HEK293 (cell line): ENCODE data around the gene TCN1.

Experiments
- KLF7 ChIP-seq: fragments of 450-650 bp; formaldehyde crosslinking; IDR thresholded peaks from 2 replicates; pipeline ENCODE4 v1.5.1; 2016; ENCODE audit warnings: missing biosample characterization, missing genetic modification characterization, borderline replicate concordance
- KLF9 ChIP-seq: fragments of 450-650 bp; formaldehyde crosslinking; IDR thresholded peaks from 2 replicates; pipeline ENCODE4 v1.5.1; 2016; ENCODE audit warnings: missing biosample characterization, missing genetic modification characterization, low read depth
- RBAK ChIP-seq: fragments of 450-650 bp; formaldehyde crosslinking; IDR thresholded peaks from 2 replicates; pipeline ENCODE4 v1.5.1; 2016; ENCODE audit warnings: missing biosample characterization, missing genetic modification characterization
- REPIN1 ChIP-seq: fragments of 450-650 bp; formaldehyde crosslinking; IDR thresholded peaks from 2 replicates; pipeline ENCODE4 v1.5.1; 2017; ENCODE audit warnings: missing biosample characterization, missing genetic modification characterization, low read depth
- ZBTB8A ChIP-seq: fragments of 450-650 bp; formaldehyde crosslinking; IDR thresholded peaks from 2 replicates; pipeline ENCODE4 v1.5.1; 2016; ENCODE audit warnings: missing biosample characterization, missing genetic modification characterization
- ZFP69B ChIP-seq: fragments of 450-650 bp; formaldehyde crosslinking; IDR thresholded peaks from 2 replicates; pipeline ENCODE4 v1.5.1; 2016; ENCODE audit warnings: missing biosample characterization, missing genetic modification characterization
- ZNF121 ChIP-seq: fragments of 450-650 bp; formaldehyde crosslinking; IDR thresholded peaks from 2 replicates; pipeline ENCODE4 v1.5.1; 2016; ENCODE audit warnings: missing biosample characterization, missing genetic modification characterization
- ZNF16 ChIP-seq: fragments of 450-650 bp; formaldehyde crosslinking; IDR thresholded peaks from 2 replicates; pipeline ENCODE4 v1.5.1; 2016; ENCODE audit warnings: low read depth, missing biosample characterization, missing genetic modification characterization
- ZNF558 ChIP-seq: fragments of 450-650 bp; formaldehyde crosslinking; IDR thresholded peaks from 2 replicates; pipeline ENCODE4 v1.5.1; 2016; ENCODE audit warnings: missing biosample characterization, missing genetic modification characterization
- ZNF585B ChIP-seq: fragments of 450-650 bp; formaldehyde crosslinking; IDR thresholded peaks from 2 replicates; pipeline ENCODE4 v1.5.1; 2016; ENCODE audit warnings: missing biosample characterization, missing genetic modification characterization
- ZNF610 ChIP-seq: fragments of 450-650 bp; formaldehyde crosslinking; IDR thresholded peaks from 2 replicates; pipeline ENCODE4 v1.5.1; 2016; ENCODE audit warnings: missing biosample characterization, missing genetic modification characterization, borderline replicate concordance
- TF ChIP-seq, protein P1 (sequence below): fragments of 450-650 bp; formaldehyde crosslinking; IDR thresholded peaks from 2 replicates; pipeline ENCODE4 v1.5.1; 2016; ENCODE audit warnings: missing biosample characterization, missing genetic modification characterization
- TF ChIP-seq, protein P2 (sequence below): fragments of 450-650 bp; formaldehyde crosslinking; IDR thresholded peaks from 2 replicates; pipeline ENCODE4 v1.5.1; 2017; ENCODE audit warnings: missing biosample characterization, missing genetic modification characterization

DNA sequence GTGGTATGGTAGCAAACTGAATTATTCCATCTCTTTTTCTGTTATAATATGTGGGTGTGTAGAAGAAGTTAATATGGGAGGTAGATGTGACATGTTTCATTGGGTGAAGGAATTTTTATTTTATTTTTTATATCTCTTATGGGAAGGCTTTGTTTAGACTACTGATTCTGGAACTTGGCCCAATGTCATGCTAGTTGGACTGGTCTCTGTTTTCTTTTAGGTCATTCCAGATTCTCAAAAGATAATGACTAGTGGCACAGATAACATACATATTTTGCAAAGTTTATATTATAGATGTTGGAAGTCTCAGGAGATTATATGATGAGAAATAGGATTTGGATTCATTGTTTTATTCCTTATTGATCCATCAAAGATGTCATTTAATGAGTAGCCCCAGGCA lies 11.0 kb upstream of the TCN1 start:
- TF ChIP-seq REPIN1 (tag by site-specific recombination) (no peak), ZFP69B (tag by site-specific recombination) (no peak), ZNF585B (tag by site-specific recombination) (no peak), ZNF16 (tag by site-specific recombination) (no peak), ZNF121 (tag by site-specific recombination) (no peak), KLF7 (tag by site-specific recombination) (no peak), ZNF558 (no peak), ZNF610 (tag by site-specific recombination) (no peak), RBAK (tag by site-specific recombination) (no peak), KLF9 (no peak), ZBTB8A (no peak)
- TF ChIP-seq, protein P1, sequence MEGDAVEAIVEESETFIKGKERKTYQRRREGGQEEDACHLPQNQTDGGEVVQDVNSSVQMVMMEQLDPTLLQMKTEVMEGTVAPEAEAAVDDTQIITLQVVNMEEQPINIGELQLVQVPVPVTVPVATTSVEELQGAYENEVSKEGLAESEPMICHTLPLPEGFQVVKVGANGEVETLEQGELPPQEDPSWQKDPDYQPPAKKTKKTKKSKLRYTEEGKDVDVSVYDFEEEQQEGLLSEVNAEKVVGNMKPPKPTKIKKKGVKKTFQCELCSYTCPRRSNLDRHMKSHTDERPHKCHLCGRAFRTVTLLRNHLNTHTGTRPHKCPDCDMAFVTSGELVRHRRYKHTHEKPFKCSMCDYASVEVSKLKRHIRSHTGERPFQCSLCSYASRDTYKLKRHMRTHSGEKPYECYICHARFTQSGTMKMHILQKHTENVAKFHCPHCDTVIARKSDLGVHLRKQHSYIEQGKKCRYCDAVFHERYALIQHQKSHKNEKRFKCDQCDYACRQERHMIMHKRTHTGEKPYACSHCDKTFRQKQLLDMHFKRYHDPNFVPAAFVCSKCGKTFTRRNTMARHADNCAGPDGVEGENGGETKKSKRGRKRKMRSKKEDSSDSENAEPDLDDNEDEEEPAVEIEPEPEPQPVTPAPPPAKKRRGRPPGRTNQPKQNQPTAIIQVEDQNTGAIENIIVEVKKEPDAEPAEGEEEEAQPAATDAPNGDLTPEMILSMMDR (tag by site-specific recombination) = no peak
- TF ChIP-seq, protein P2, sequence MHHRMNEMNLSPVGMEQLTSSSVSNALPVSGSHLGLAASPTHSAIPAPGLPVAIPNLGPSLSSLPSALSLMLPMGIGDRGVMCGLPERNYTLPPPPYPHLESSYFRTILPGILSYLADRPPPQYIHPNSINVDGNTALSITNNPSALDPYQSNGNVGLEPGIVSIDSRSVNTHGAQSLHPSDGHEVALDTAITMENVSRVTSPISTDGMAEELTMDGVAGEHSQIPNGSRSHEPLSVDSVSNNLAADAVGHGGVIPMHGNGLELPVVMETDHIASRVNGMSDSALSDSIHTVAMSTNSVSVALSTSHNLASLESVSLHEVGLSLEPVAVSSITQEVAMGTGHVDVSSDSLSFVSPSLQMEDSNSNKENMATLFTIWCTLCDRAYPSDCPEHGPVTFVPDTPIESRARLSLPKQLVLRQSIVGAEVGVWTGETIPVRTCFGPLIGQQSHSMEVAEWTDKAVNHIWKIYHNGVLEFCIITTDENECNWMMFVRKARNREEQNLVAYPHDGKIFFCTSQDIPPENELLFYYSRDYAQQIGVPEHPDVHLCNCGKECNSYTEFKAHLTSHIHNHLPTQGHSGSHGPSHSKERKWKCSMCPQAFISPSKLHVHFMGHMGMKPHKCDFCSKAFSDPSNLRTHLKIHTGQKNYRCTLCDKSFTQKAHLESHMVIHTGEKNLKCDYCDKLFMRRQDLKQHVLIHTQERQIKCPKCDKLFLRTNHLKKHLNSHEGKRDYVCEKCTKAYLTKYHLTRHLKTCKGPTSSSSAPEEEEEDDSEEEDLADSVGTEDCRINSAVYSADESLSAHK = no peak
